HepG2 (cell line): ENCODE measurements around the gene MATR3. TPM values are rescaled to one million over a fixed set of nuclear protein-coding genes. Genes with fewer than 3 reads are reported as not detected.

Experiments
- AHR ChIP-seq: IDR thresholded peaks from 2 replicates; pipeline ENCODE4 v1.6.1; 2018; ENCODE audit warnings: missing genetic modification reagents, missing compliant biosample characterization
- CC2D1A ChIP-seq: sonication (generic); formaldehyde crosslinking; IDR thresholded peaks from 2 replicates; pipeline ENCODE4 v1.8.1; 2023; ENCODE audit warnings: mild to moderate bottlenecking, missing genetic modification reagents
- CENPT ChIP-seq: sonication (generic); formaldehyde crosslinking; IDR thresholded peaks from 2 replicates; pipeline ENCODE4 v1.8.0; 2022; ENCODE audit warnings: low read depth, mild to moderate bottlenecking, moderate library complexity, missing genetic modification reagents
- EED ChIP-seq: sonication (generic); formaldehyde crosslinking; IDR thresholded peaks from 2 replicates; pipeline ENCODE4 v1.5.0; 2020; ENCODE audit warnings: mild to moderate bottlenecking, missing genetic modification reagents
- ELF4 ChIP-seq: sonication (generic); formaldehyde crosslinking; IDR thresholded peaks from 2 replicates; pipeline ENCODE4 v1.5.0; 2020; ENCODE audit warnings: missing genetic modification reagents, mild to moderate bottlenecking, moderate library complexity, borderline replicate concordance
- ETS1 ChIP-seq: sonication (generic); formaldehyde crosslinking; IDR thresholded peaks from 2 replicates; pipeline ENCODE4 v1.4.0; 2020; ENCODE audit warnings: missing genetic modification reagents
- FOXJ3 ChIP-seq: sonication (generic); formaldehyde crosslinking; IDR thresholded peaks from 2 replicates; pipeline ENCODE4 v1.4.0; 2020; ENCODE audit warnings: missing genetic modification reagents, mild to moderate bottlenecking, borderline replicate concordance
- GLI4 ChIP-seq: sonication (generic); formaldehyde crosslinking; IDR thresholded peaks from 2 replicates; pipeline ENCODE4 v1.5.1; 2020; ENCODE audit warnings: missing genetic modification reagents, mild to moderate bottlenecking, moderate library complexity, borderline replicate concordance
- KMT2B ChIP-seq: IDR thresholded peaks from 2 replicates; pipeline ENCODE4 v1.6.1; 2016; ENCODE audit warnings: missing genetic modification reagents, missing compliant biosample characterization
- RFX3 ChIP-seq: IDR thresholded peaks from 2 replicates; pipeline ENCODE4 v1.6.1; 2016; ENCODE audit warnings: missing biosample characterization, missing genetic modification reagents
- SNRNP70 ChIP-seq: fragments of 200-400 bp; formaldehyde crosslinking; IDR thresholded peaks from 2 replicates; pipeline ENCODE4 v1.6.1; 2017; ENCODE audit warnings: mild to moderate bottlenecking, low read depth, low read length, moderate library complexity
- ZBTB14 ChIP-seq: sonication (generic); formaldehyde crosslinking; IDR thresholded peaks from 2 replicates; pipeline ENCODE4 v1.4.0; 2020; ENCODE audit warnings: missing genetic modification reagents
- ZBTB43 ChIP-seq: sonication (generic); formaldehyde crosslinking; conservative IDR thresholded peaks from 2 replicates; pipeline ENCODE4 v1.4.0; 2020; ENCODE audit warnings: missing genetic modification reagents
- ZFP90 ChIP-seq: sonication (generic); formaldehyde crosslinking; IDR thresholded peaks from 2 replicates; pipeline ENCODE4 v1.8.0; 2022; ENCODE audit warnings: missing genetic modification reagents, mild to moderate bottlenecking, inconsistent platforms, borderline replicate concordance
- ZIK1 ChIP-seq: sonication (generic); formaldehyde crosslinking; IDR thresholded peaks from 2 replicates; pipeline ENCODE4 v1.5.0; 2020; ENCODE audit warnings: mild to moderate bottlenecking, low read depth, missing genetic modification reagents, borderline replicate concordance
- ZNF546 ChIP-seq: sonication (generic); formaldehyde crosslinking; conservative IDR thresholded peaks from 2 replicates; pipeline ENCODE4 v1.8.1; 2023; ENCODE audit warnings: mild to moderate bottlenecking, missing genetic modification reagents
- ZNF746 ChIP-seq: sonication (generic); formaldehyde crosslinking; IDR thresholded peaks from 2 replicates; pipeline ENCODE4 v1.8.0; 2022; ENCODE audit warnings: mild to moderate bottlenecking, missing genetic modification reagents
- ZNF784 ChIP-seq: sonication (generic); formaldehyde crosslinking; IDR thresholded peaks from 2 replicates; pipeline ENCODE4 v1.5.1; 2020; ENCODE audit warnings: missing genetic modification reagents, mild to moderate bottlenecking, borderline replicate concordance
- polyA plus RNA-seq, 8 experiments: library from polyadenylated mRNA; depleted of rRNA in 3 of 8; stranded (reverse) in 7 of 8; unstranded in 1 of 8; fragments of >200 nt; fragmentation: Illumina TruSeq in 4 of 8; extraction: Trizol in 4 of 8; gene quantifications; 2 replicates each; pipeline versions ENCODE4 v1.2.1 to v1.2.3, GENCODE V29; 2011 to 2016; ENCODE audit warnings: low read depth in 4 of 8, missing spikeins in 1 of 8, mixed read lengths in 1 of 8; ENCODE audit not compliant: insufficient read depth in 1 of 8
- total RNA-seq, 5 experiments: library from RNA; depleted of rRNA; stranded (reverse); fragments of >200 nt; fragmentation: Illumina TruSeq; extraction: Trizol; gene quantifications; 2 replicates each; pipeline ENCODE4 v1.2.3, GENCODE V29; 2016; ENCODE audit warnings: low read depth in 1 of 5
- TF ChIP-seq, protein P1 (sequence below): sonication (generic); formaldehyde crosslinking; IDR thresholded peaks from 2 replicates; pipeline ENCODE4 v1.8.0; 2022; ENCODE audit warnings: mild to moderate bottlenecking, missing genetic modification reagents, borderline replicate concordance

The MATR3 gene
- total and polyA plus RNA-seq, 2 of the 13 experiments (the other 11 are each of a cell fraction or from before 2014, with no cell fraction given), result 94.2 to 341 TPM

GRCh38 chr5:139341689-139342422 is 48.3 kb downstream of the MATR3 start, which contains the start of gene PAIP2 (continued):
- TF ChIP-seq ZNF784 (CRISPR knock-in tag) (peak; percentile 80; the same call in 1 of the 2 replicates), CC2D1A (no peak), ETS1 (CRISPR knock-in tag) (no peak), SNRNP70 (no peak), ZNF546 (peak; percentile 63; the same call in 1 of the 2 replicates), FOXJ3 (CRISPR knock-in tag) (no peak; the same call in 1 of the 2 replicates), AHR (CRISPR knock-in tag) (peak; percentile 68; the same call in 1 of the 2 replicates), RFX3 (CRISPR knock-in tag) (0 out of 2 replicates have a peak, but pooled peaks have one; percentile 5), ZBTB14 (CRISPR knock-in tag) (peak; percentile 100), ELF4 (CRISPR knock-in tag) (no peak), ZFP90 (CRISPR knock-in tag) (peak; percentile 48; the same call in 1 of the 2 replicates), EED (CRISPR knock-in tag) (no peak), ZBTB43 (CRISPR knock-in tag) (no peak; the same call in 1 of the 2 replicates), ZNF746 (no peak), KMT2B (CRISPR knock-in tag) (peak; percentile 85), GLI4 (peak; percentile 83; the same call in 1 of the 2 replicates), ZIK1 (peak; percentile 48; the same call in 1 of the 2 replicates), CENPT (CRISPR knock-in tag) (no peak)
- TF ChIP-seq, protein P1, sequence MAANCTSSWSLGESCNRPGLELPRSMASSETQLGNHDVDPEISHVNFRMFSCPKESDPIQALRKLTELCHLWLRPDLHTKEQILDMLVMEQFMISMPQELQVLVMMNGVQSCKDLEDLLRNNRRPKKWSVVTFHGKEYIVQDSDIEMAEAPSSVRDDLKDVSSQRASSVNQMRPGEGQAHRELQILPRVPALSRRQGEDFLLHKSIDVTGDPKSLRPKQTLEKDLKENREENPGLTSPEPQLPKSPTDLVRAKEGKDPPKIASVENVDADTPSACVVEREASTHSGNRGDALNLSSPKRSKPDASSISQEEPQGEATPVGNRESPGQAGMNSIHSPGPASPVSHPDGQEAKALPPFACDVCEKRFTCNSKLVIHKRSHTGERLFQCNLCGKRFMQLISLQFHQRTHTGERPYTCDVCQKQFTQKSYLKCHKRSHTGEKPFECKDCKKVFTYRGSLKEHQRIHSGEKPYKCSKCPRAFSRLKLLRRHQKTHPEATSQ (CRISPR knock-in tag), result 0 out of 2 replicates have a peak, but pooled peaks have one; percentile 79
